GM23248 (cell line): ENCODE measurements around the gene C10orf62. TPM values are rescaled to one million over a fixed set of nuclear protein-coding genes. Genes with fewer than 3 reads are reported as not detected.
A peak's percentile ranks its signal among the peaks of the same experiment; 100 is the strongest.

Source experiments
- DNase-seq: peaks from one replicate; pipeline ENCODE4 v3.0.0-alpha.2; 2015
- H2AFZ ChIP-seq: fragments of 200-600 bp; sonication (generic); 2 replicates; pipeline ENCODE4 v1.6.1; 2016; ENCODE audit warnings: antibody characterized with exemption
- H3F3A ChIP-seq: fragments of 200-600 bp; sonication (generic); 2 replicates; pipeline ENCODE4 v1.6.1; 2016; ENCODE audit warnings: mild to moderate bottlenecking, antibody characterized with exemption, mixed run types; ENCODE audit not compliant: insufficient read depth
- H3K27ac ChIP-seq: fragments of 200-600 bp; sonication (generic); 2 replicates; pipeline ENCODE4 v1.5.1; 2016; ENCODE audit warnings: mild to moderate bottlenecking
- H3K27me3 ChIP-seq: fragments of 200-600 bp; sonication (generic); replicated peaks from 2 replicates; pipeline ENCODE4 v1.6.1; 2016; ENCODE audit warnings: mild to moderate bottlenecking; ENCODE audit not compliant: insufficient read depth
- H3K36me3 ChIP-seq: fragments of 200-600 bp; sonication (generic); 2 replicates; pipeline ENCODE4 v1.6.1; 2016; ENCODE audit warnings: low read depth, mild to moderate bottlenecking
- H3K4me1 ChIP-seq: fragments of 200-600 bp; sonication (generic); 2 replicates; pipeline ENCODE4 v1.6.1; 2016; ENCODE audit warnings: mild to moderate bottlenecking; ENCODE audit not compliant: insufficient read depth
- H3K4me2 ChIP-seq: fragments of 200-600 bp; sonication (generic); one replicate; pipeline ENCODE4 v1.6.1; 2016; ENCODE audit warnings: mild to moderate bottlenecking; ENCODE audit not compliant: unreplicated experiment
- H3K4me3 ChIP-seq: fragments of 200-600 bp; sonication (generic); 2 replicates; pipeline ENCODE4 v1.5.1; 2016; ENCODE audit warnings: mild to moderate bottlenecking
- H3K79me2 ChIP-seq: fragments of 200-600 bp; sonication (generic); 2 replicates; pipeline ENCODE4 v1.6.1; 2016; ENCODE audit warnings: mild to moderate bottlenecking; ENCODE audit not compliant: insufficient read depth
- H3K9ac ChIP-seq: fragments of 200-600 bp; sonication (generic); 2 replicates; pipeline ENCODE4 v1.6.1; 2016; ENCODE audit warnings: mild to moderate bottlenecking
- H3K9me2 ChIP-seq: fragments of 200-600 bp; sonication (generic); 2 replicates; pipeline ENCODE4 v1.6.1; 2016; ENCODE audit warnings: mixed run types, mild to moderate bottlenecking, moderate library complexity; ENCODE audit not compliant: insufficient read depth
- H3K9me3 ChIP-seq: fragments of 200-600 bp; sonication (generic); one replicate; pipeline ENCODE4 v1.6.1; 2017; ENCODE audit warnings: low read depth
- H4K20me1 ChIP-seq: fragments of 200-600 bp; sonication (generic); 2 replicates; pipeline ENCODE4 v1.6.0; 2016; ENCODE audit not compliant: insufficient read depth
- EZH2 ChIP-seq: fragments of 200-600 bp; sonication (generic); IDR thresholded peaks from 2 replicates; pipeline ENCODE4 v1.6.1; 2018; ENCODE audit warnings: antibody characterized with exemption, mild to moderate bottlenecking; ENCODE audit not compliant: insufficient read depth, poor library complexity, severe bottlenecking
- EZH2phosphoT487 ChIP-seq: fragments of 200-600 bp; sonication (generic); IDR thresholded peaks from 2 replicates; pipeline ENCODE4 v1.6.1; 2018; ENCODE audit warnings: antibody characterized with exemption, moderate library complexity, mild to moderate bottlenecking, low read depth; ENCODE audit not compliant: insufficient read depth
- WGBS, 2 experiments: methylation state at CpG; one replicate each; pipeline ENCODE4 v1.1.6; 2015 to 2017; ENCODE audit warnings: low lambda C conversion rate in 2 of 2, low coverage in 1 of 2; ENCODE audit errors: missing lambda C conversion rate in 2 of 2; 5-methylcytosine and 5-hydroxymethylcytosine counted together
- in situ Hi-C: fragments of 300-500 bp; cut with MboI; formaldehyde crosslinking; loops from 2 replicates; pipeline ENCODE4 v1.15.0; 2020
- polyA plus RNA-seq: library from polyadenylated mRNA; unstranded; fragments of >200 nt; fragmentation: Nextera tagmentation; extraction: Ambion mirVana; gene quantifications from 2 replicates; pipeline ENCODE4 v1.2.1, GENCODE V29; 2016
- total RNA-seq: library from RNA; depleted of rRNA; stranded (reverse); fragments of >200 nt; shearing (Covaris generic); gene quantifications from 2 replicates; pipeline ENCODE4 v1.2.3, GENCODE V29; 2014

The C10orf62 gene
- total and polyA plus RNA-seq, 2 experiments from 2014 or later, result not detected

DNA sequence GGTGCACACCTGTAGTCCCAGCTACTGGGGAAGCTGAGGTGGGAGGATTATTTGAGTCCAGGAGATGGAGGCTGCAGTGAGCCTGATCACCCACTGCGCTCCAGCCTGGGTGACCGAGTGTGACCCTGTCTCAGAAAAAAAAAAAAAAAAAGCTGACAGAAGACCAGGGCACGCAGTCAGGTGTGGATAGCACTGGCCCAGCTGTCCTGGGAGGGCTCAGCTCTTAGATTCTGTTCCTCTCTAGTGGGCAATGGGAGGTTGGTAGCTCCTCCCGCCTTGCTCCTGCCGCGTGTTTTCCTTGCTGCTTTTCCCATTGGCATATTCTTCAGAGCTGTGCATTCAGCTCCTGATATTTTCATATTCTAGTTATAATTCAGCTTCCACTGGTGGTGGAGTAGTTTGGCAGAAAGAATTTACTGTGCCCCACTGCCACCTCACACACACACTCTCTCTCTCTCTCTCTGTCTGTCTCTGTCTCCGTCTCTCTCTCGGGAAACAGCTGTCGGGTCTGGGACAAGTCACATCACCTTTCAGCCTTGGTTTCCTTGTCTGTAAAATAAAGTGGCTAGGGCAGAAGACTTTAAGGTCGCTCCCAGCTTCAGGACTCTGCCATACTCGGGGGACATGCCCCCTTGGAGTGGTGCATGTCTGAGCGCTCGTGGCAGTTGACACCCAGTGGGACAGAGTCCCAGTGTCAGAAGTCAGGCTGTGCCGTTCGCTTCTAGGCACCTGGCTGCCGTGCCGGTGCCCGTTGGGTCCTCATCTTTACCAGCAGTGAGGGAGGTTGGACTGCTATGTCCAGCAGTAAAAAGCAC is 42.9 kb upstream of the C10orf62 start:
- H3K4me3 ChIP-seq, result no peak overlapping the region
- H3K27ac ChIP-seq, result no peak overlapping the region
- in situ Hi-C loops, result no loop called here
- peaks cover 74% of the 10 kb centered on the region for H3K79me2 ChIP-seq
- H3K9me2 ChIP-seq, result no peaks in the 10 kb centered on the region
- no peak overlapping the region for H2AFZ ChIP-seq
- 83 to 84% methylated on average over 18 of the region's 18 CpGs for WGBS, 2 experiments
- no peaks in the 10 kb centered on the region for H3K9me3 ChIP-seq
- no peaks in the 10 kb centered on the region for H3K36me3 ChIP-seq
- peaks cover 27% of the 10 kb centered on the region for H3K4me1 ChIP-seq
- no peak for TF ChIP-seq EZH2
- no peak for TF ChIP-seq EZH2phosphoT487
- H3K9ac ChIP-seq, result no peak overlapping the region
- no peaks in the 10 kb centered on the region for H3K27me3 ChIP-seq
- H3F3A ChIP-seq, result peaks cover 28% of the 10 kb centered on the region
- no peak for DNase-seq
- H3K4me2 ChIP-seq, result no peak overlapping the region
- no peaks in the 10 kb centered on the region for H4K20me1 ChIP-seq

DNA sequence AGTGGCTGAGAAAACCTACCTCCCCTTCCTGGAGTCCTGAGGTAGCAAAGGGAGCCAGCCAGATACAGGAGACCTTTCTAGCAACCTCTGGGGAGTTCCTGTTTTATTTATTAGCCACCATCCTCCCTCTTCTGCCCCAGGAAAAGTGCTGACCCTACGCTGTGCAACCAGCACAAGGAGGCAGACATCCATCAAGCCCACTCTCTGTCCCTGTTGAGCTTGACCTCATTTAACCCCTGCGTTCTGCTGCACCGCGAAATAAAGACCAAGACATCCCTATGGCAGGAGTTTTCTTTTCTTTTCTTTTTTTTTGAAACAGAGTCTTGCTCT is 42.3 kb upstream of the C10orf62 start:
- H3F3A ChIP-seq, result peaks cover 22% of the 10 kb centered on the region
- H3K9me3 ChIP-seq, result no peaks in the 10 kb centered on the region
- peaks cover 80% of the 10 kb centered on the region for H3K79me2 ChIP-seq
- peaks cover 21% of the 10 kb centered on the region for H3K4me1 ChIP-seq
- H3K4me3 ChIP-seq, result no peak overlapping the region
- 81 to 89% methylated on average over 4 of the region's 4 CpGs for WGBS, 2 experiments
- no peak overlapping the region for H3K9ac ChIP-seq
- no peaks in the 10 kb centered on the region for H3K9me2 ChIP-seq
- H2AFZ ChIP-seq, result no peak overlapping the region
- DNase-seq, result no peak
- no peak overlapping the region for H3K27ac ChIP-seq
- no peaks in the 10 kb centered on the region for H4K20me1 ChIP-seq
- no peak overlapping the region for H3K4me2 ChIP-seq
- in situ Hi-C loops, result no loop called here
- no peaks in the 10 kb centered on the region for H3K36me3 ChIP-seq
- TF ChIP-seq EZH2phosphoT487 (no peak), EZH2 (no peak)
- no peaks in the 10 kb centered on the region for H3K27me3 ChIP-seq

- DNase-seq, result peak; percentile 38
- no peaks in the 10 kb centered on the region for H3K36me3 ChIP-seq
- no peak overlapping the region for H3K27ac ChIP-seq
- TF ChIP-seq EZH2phosphoT487 (no peak), EZH2 (no peak)
- 19 to 34% methylated on average over 4 of the region's 4 CpGs for WGBS, 2 experiments
- H3K4me1 ChIP-seq, result peaks cover 14% of the 10 kb centered on the region
- H3K27me3 ChIP-seq, result no peaks in the 10 kb centered on the region
- no peak overlapping the region for H3K4me2 ChIP-seq
- H3K9me3 ChIP-seq, result no peaks in the 10 kb centered on the region
- in situ Hi-C loops, result no loop called here
- peaks cover 86% of the 10 kb centered on the region for H3K79me2 ChIP-seq
- H3K9me2 ChIP-seq, result no peaks in the 10 kb centered on the region
- peaks cover 15% of the 10 kb centered on the region for H3F3A ChIP-seq
- H4K20me1 ChIP-seq, result no peaks in the 10 kb centered on the region
- H2AFZ ChIP-seq, result no peak overlapping the region
- no peak overlapping the region for H3K4me3 ChIP-seq
- H3K9ac ChIP-seq, result no peak overlapping the region
Observed at GRCh38 chr10:97547962-97548361, 41.6 kb upstream of the C10orf62 start.

DNA sequence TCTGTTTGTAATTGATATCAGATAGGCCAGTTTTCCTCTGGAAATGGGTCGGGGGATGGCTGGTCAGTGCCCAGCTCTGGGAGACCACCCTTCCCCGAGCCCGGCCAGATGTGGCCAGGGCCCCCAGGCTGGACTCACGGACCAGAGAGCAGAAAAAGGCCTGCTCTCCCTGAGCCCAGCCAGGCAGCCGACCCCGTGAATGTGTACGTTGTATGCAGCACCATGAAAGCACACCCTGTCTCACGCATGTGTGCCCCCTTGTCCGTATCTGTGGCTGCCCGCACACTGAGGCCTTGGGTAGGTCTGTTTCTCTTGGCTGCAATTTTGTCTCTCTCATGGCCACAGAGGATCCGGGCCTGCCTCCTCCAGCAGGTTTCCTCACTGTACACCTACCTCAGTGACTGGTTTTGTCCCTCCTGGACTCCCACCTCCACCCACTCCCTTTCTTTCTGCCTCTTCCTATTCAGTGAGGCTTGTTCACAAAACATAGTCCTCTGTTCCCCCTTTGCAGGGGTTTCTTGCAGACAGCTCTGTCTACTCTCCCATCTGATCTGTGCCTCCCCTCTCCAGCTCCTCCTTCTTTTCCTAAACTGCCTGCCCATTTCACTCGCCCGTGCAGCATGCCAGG is 40.6 kb upstream of the C10orf62 start:
- H3K4me3 ChIP-seq, result no peak overlapping the region
- H4K20me1 ChIP-seq, result no peaks in the 10 kb centered on the region
- in situ Hi-C loops, result no loop called here
- 82 to 90% methylated on average over 13 of the region's 13 CpGs for WGBS, 2 experiments
- no peak overlapping the region for H3K9ac ChIP-seq
- H3K36me3 ChIP-seq, result no peaks in the 10 kb centered on the region
- no peak for DNase-seq
- H3K4me2 ChIP-seq, result no peak overlapping the region
- H3F3A ChIP-seq, result peaks cover 6% of the 10 kb centered on the region
- H3K27me3 ChIP-seq, result no peaks in the 10 kb centered on the region
- H3K4me1 ChIP-seq, result peaks cover 8% of the 10 kb centered on the region
- H3K27ac ChIP-seq, result no peak overlapping the region
- TF ChIP-seq EZH2phosphoT487, result no peak
- TF ChIP-seq EZH2, result no peak
- no peaks in the 10 kb centered on the region for H3K9me3 ChIP-seq
- peaks cover 93% of the 10 kb centered on the region for H3K79me2 ChIP-seq
- no peak overlapping the region for H2AFZ ChIP-seq
- no peaks in the 10 kb centered on the region for H3K9me2 ChIP-seq
